Neural crest cell (in vitro differentiated cells): Measurements from ENCODE around the gene ATP2A1. TPM values are rescaled to one million over a fixed set of nuclear protein-coding genes. Genes with fewer than 3 reads are reported as not detected.

ENCODE experiments used
- DNase-seq: peaks from one replicate; pipeline ENCODE4 v3.0.0; 2021; ENCODE audit warnings: low read depth, mixed read lengths, low spot score
- H3K27ac Mint-ChIP-seq: one replicate; pipeline ENCODE4 v1.8.0; 2021; ENCODE audit warnings: mild to moderate bottlenecking, mixed read lengths; ENCODE audit not compliant: unreplicated experiment
- H3K27me3 Mint-ChIP-seq: 2 replicates; pipeline ENCODE4 v1.8.0; 2021; ENCODE audit warnings: low read depth, mild to moderate bottlenecking, mixed read lengths
- H3K36me3 Mint-ChIP-seq: 2 replicates; pipeline ENCODE4 v1.8.0; 2021; ENCODE audit warnings: low read depth, mild to moderate bottlenecking, mixed read lengths
- H3K4me1 Mint-ChIP-seq: 2 replicates; pipeline ENCODE4 v1.8.0; 2021; ENCODE audit warnings: mixed read lengths
- H3K4me3 Mint-ChIP-seq: one replicate; pipeline ENCODE4 v1.8.0; 2021; ENCODE audit warnings: mild to moderate bottlenecking, mixed read lengths
- H3K9me3 Mint-ChIP-seq: 2 replicates; pipeline ENCODE4 v1.8.0; 2021; ENCODE audit warnings: mixed read lengths
- total RNA-seq: library from RNA; stranded (reverse); gene quantifications from 2 replicates; pipeline ENCODE4 v1.2.1, GENCODE V29; 2021
- TF ChIP-seq, protein P1 (sequence below): fragments of 200-600 bp; sonication (generic); conservative IDR thresholded peaks from 2 replicates; pipeline ENCODE4 v1.5.0; 2021; ENCODE audit warnings: antibody characterized with exemption, mild to moderate bottlenecking

ATP2A1 gene
- total RNA-seq, 1 donor from 2014 or later, result 3.3 TPM

DNA sequence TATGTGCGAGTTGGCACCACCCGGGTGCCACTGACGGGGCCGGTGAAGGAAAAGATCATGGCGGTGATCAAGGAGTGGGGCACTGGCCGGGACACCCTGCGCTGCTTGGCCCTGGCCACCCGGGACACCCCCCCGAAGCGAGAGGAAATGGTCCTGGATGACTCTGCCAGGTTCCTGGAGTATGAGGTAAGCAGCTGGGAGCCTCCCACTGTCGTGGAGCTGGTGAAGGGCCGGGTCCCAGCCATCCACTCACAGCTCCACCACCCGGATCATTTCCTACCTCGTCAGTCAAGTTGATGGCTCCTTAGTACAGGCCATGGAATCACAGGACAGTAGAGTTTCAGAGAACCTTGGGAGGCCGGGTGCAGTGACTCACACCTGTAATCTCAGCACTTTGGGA lies 20.0 kb downstream of the ATP2A1 start:
- Mint-ChIP-seq H3K4me3 (no peak overlapping the region), H3K36me3 (no peaks in the 10 kb centered on the region), H3K27me3 (no peaks in the 10 kb centered on the region), H3K9me3 (no peaks in the 10 kb centered on the region), H3K4me1 (no peaks in the 10 kb centered on the region), H3K27ac (no peak overlapping the region)
- TF ChIP-seq, protein P1, sequence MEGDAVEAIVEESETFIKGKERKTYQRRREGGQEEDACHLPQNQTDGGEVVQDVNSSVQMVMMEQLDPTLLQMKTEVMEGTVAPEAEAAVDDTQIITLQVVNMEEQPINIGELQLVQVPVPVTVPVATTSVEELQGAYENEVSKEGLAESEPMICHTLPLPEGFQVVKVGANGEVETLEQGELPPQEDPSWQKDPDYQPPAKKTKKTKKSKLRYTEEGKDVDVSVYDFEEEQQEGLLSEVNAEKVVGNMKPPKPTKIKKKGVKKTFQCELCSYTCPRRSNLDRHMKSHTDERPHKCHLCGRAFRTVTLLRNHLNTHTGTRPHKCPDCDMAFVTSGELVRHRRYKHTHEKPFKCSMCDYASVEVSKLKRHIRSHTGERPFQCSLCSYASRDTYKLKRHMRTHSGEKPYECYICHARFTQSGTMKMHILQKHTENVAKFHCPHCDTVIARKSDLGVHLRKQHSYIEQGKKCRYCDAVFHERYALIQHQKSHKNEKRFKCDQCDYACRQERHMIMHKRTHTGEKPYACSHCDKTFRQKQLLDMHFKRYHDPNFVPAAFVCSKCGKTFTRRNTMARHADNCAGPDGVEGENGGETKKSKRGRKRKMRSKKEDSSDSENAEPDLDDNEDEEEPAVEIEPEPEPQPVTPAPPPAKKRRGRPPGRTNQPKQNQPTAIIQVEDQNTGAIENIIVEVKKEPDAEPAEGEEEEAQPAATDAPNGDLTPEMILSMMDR, result no peak
- no peak for DNase-seq

GRCh38 chr16:28898942-28899341 lies 20.7 kb downstream of the ATP2A1 start:
- Mint-ChIP-seq H3K27ac (peak overlapping the region; percentile 30), H3K36me3 (no peaks in the 10 kb centered on the region), H3K4me1 (no peaks in the 10 kb centered on the region), H3K9me3 (no peaks in the 10 kb centered on the region), H3K27me3 (no peaks in the 10 kb centered on the region), H3K4me3 (no peak overlapping the region)
- no peak for DNase-seq
- TF ChIP-seq, protein P1, result no peak

DNA sequence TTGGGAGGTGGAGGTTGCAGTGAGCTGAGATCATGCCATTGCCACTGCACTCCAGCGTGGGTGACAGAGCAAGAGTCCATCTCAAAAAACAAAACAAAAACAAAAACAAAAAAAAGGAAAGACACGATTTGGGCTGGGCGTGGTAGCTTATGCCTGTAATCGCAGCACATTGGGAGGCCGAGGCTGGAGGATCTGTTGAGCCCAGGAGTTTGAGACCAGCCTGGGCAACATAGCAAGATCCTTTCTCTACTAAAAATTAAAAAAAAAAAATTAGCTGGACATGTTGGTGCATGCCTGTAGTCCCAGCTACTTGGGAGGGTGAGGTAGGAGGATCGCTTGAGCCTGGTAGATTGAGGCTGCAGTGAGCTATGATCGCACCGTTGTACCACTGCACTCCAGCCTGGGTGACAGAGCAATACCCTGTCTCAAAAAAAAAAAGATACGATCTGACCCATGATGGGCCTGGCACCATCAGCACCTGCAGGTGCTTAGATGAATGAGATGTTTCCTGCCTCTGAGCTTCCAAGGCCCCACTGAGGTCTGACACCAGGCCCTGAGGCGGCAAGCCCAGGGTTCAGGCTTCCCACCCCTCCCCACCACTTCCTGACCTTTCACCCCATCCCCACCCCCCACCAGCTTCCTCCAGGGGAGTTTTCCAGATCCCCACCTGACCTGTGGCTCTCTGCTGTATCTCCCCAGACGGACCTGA lies 21.7 kb downstream of the ATP2A1 start:
- Mint-ChIP-seq H3K4me3 (no peak overlapping the region), H3K27ac (no peak overlapping the region), H3K4me1 (no peaks in the 10 kb centered on the region), H3K9me3 (no peaks in the 10 kb centered on the region), H3K36me3 (no peaks in the 10 kb centered on the region), H3K27me3 (no peaks in the 10 kb centered on the region)
- no peak for DNase-seq
- TF ChIP-seq, protein P1, result no peak

DNA sequence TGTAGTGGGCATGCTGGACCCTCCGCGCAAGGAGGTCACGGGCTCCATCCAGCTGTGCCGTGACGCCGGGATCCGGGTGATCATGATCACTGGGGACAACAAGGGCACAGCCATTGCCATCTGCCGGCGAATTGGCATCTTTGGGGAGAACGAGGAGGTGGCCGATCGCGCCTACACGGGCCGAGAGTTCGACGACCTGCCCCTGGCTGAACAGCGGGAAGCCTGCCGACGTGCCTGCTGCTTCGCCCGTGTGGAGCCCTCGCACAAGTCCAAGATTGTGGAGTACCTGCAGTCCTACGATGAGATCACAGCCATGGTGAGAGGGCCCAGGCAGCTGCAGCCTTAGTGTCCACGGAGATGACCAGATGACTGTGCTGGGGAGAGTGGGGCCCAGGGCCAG lies 22.3 kb downstream of the ATP2A1 start:
- H3K9me3 Mint-ChIP-seq, result no peaks in the 10 kb centered on the region
- H3K27ac Mint-ChIP-seq, result no peak overlapping the region
- TF ChIP-seq, protein P1, result no peak
- no peak for DNase-seq
- H3K4me1 Mint-ChIP-seq, result no peaks in the 10 kb centered on the region
- no peaks in the 10 kb centered on the region for H3K27me3 Mint-ChIP-seq
- no peaks in the 10 kb centered on the region for H3K36me3 Mint-ChIP-seq
- no peak overlapping the region for H3K4me3 Mint-ChIP-seq

DNA sequence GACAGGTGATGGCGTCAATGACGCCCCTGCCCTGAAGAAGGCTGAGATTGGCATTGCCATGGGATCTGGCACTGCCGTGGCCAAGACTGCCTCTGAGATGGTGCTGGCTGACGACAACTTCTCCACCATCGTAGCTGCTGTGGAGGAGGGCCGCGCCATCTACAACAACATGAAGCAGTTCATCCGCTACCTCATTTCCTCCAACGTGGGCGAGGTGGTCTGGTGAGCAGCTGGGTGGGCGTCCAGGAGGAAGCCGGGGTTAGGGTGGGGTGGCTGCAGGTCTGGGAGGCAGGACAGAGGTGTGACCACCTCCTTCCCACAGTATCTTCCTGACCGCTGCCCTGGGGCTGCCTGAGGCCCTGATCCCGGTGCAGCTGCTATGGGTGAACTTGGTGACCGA lies 23.6 kb downstream of the ATP2A1 start:
- H3K9me3 Mint-ChIP-seq, result no peaks in the 10 kb centered on the region
- H3K4me1 Mint-ChIP-seq, result no peaks in the 10 kb centered on the region
- DNase-seq, result no peak
- no peaks in the 10 kb centered on the region for H3K36me3 Mint-ChIP-seq
- no peaks in the 10 kb centered on the region for H3K27me3 Mint-ChIP-seq
- no peak overlapping the region for H3K4me3 Mint-ChIP-seq
- TF ChIP-seq, protein P1, result no peak
- no peak overlapping the region for H3K27ac Mint-ChIP-seq
